Endothelial cell (in vitro differentiated cells): ENCODE data around the gene SLC30A5. TPM values are rescaled to one million over a fixed set of nuclear protein-coding genes. Genes with fewer than 3 reads are reported as not detected.
"Not testable (repeated sequence)": the region's sequence is repeated elsewhere in the genome, so short reads cannot be mapped to it uniquely, and the experiment has no call there.

ENCODE experiments used
- DNase-seq: peaks from one replicate; pipeline ENCODE4 v3.0.0; 2021; ENCODE audit warnings: low spot score
- H3K27ac Mint-ChIP-seq: one replicate; pipeline ENCODE4 v1.8.0; 2021; ENCODE audit warnings: mixed read lengths, inconsistent platforms; ENCODE audit not compliant: unreplicated experiment
- H3K27me3 Mint-ChIP-seq: one replicate; pipeline ENCODE4 v1.8.0; 2021; ENCODE audit warnings: mild to moderate bottlenecking, moderate library complexity, mixed read lengths, inconsistent platforms; ENCODE audit not compliant: unreplicated experiment
- H3K36me3 Mint-ChIP-seq: one replicate; pipeline ENCODE4 v1.8.0; 2021; ENCODE audit warnings: mild to moderate bottlenecking, low read depth, mixed read lengths, inconsistent platforms; ENCODE audit not compliant: unreplicated experiment
- H3K4me1 Mint-ChIP-seq: one replicate; pipeline ENCODE4 v1.8.0; 2021; ENCODE audit warnings: mild to moderate bottlenecking, mixed read lengths, inconsistent platforms; ENCODE audit not compliant: unreplicated experiment
- H3K4me3 Mint-ChIP-seq: one replicate; pipeline ENCODE4 v1.8.0; 2021; ENCODE audit warnings: mild to moderate bottlenecking, mixed read lengths, inconsistent platforms; ENCODE audit not compliant: unreplicated experiment
- H3K9me3 Mint-ChIP-seq: one replicate; pipeline ENCODE4 v1.8.0; 2021; ENCODE audit warnings: mixed read lengths, inconsistent platforms; ENCODE audit not compliant: unreplicated experiment
- CTCF ChIP-seq: fragments of 200-600 bp; sonication (generic); IDR thresholded peaks from one replicate; pipeline ENCODE4 v1.5.0; 2021; ENCODE audit warnings: antibody characterized with exemption; ENCODE audit not compliant: unreplicated experiment
- total RNA-seq: library from RNA; stranded (reverse); fragmentation: NEBNext Ultra II Directional; extraction: Animal tissue kit (Norgen Biotek cat#: 25700); gene quantifications from one replicate; pipeline ENCODE4 v1.2.1, GENCODE V29; 2021; ENCODE audit not compliant: unreplicated experiment

SLC30A5 gene
- total RNA-seq, 1 donor from 2014 or later, result 28.1 TPM

DNA sequence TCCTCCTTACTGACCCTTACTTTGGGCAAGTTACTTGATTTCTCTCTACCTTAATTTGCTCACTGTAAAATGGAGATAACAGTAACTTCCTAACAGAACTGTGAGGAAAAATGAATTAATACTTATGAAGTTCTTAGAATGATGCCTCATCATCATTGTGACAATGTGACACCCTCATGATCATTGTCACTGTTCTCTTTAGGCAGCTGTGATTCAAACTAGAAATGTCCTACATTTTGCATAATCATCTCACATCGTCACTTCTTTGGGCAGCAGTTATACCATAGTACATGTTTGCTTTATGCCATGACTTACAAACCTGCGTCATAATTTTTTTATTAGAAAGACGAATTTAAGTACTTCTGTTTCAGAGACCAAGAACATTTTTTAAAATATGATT, 9.7 kb downstream of the SLC30A5 start:
- Mint-ChIP-seq H3K27ac (no peak overlapping the region), H3K4me1 (no peaks in the 10 kb centered on the region), H3K9me3 (no peaks in the 10 kb centered on the region), H3K36me3 (peaks cover 9% of the 10 kb centered on the region), H3K27me3 (no peaks in the 10 kb centered on the region), H3K4me3 (no peak overlapping the region)
- DNase-seq, result no peak
- no peak for TF ChIP-seq CTCF

DNA sequence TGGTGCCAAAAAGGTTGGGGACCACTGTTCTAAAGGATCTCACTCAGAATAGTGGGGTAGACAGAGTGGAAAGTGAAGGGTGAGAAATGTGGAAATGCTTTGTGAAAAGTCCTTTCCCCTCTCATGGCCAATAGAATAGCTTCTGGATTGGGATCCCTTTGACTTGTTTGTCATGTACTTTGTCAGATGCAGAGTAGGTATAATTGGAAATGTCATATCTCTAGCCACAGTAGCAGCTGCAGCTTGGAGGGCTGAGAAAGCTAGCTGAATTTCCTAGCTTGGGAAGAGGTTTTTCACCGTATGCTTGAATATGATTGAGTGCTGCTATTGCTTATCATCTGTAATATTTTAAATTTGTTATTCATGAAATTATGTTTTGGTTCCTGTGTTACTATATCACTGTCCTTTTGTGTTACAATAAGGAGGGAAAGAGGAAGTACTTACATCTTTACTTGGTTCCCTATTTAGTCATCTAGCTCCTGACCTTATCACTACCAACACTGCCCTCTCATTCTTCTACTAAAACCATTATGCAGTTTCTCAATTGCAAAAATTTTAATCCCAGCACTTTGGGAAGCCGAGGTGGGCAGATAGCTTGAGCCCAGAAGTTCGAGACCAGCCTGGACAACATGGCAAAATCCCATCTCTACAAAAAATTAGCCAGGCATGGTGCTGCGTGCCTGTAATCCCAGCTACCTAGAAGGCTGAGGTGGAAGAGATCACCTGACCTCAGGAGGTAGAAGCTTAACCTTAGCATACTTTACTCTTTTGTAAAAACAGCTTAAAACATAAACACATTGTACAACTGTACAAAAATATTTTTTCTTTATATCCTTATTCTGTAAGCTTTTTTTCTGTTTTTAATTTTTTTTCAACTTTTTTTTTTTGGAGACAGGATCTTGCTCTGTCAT, 12.4 kb downstream of the SLC30A5 start:
- peaks cover 27% of the 10 kb centered on the region for H3K36me3 Mint-ChIP-seq
- no peak for TF ChIP-seq CTCF
- no peaks in the 10 kb centered on the region for H3K4me1 Mint-ChIP-seq
- H3K4me3 Mint-ChIP-seq, result no peak overlapping the region
- no peaks in the 10 kb centered on the region for H3K9me3 Mint-ChIP-seq
- DNase-seq, result no peak
- no peak overlapping the region for H3K27ac Mint-ChIP-seq
- no peaks in the 10 kb centered on the region for H3K27me3 Mint-ChIP-seq

DNA sequence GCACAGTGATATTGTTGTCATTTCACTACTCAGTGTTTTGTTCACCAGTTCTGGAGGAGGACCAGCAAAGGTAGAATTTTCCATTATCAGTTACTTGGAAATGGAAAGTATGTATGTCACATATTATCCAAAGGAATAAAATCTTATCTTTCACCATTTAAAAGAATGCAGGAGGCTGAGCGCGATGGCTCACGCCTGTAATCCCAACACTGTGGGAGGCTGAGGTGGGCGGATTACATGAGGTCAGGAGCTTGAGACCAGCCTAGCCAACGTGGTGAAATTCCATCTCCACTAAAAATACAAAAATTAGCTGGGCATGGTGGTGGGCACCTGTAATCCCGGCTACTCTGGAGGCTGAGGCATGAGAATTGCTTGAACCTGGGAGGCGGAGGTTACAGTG, 14.6 kb downstream of the SLC30A5 start:
- not testable (repeated sequence) for DNase-seq, H3K4me1 Mint-ChIP-seq, H3K27me3 Mint-ChIP-seq, H3K27ac Mint-ChIP-seq, H3K4me3 Mint-ChIP-seq, H3K9me3 Mint-ChIP-seq
- peaks cover 28% of the 10 kb centered on the region for H3K36me3 Mint-ChIP-seq

- no peaks in the 10 kb centered on the region for H3K4me1 Mint-ChIP-seq
- no peak overlapping the region for H3K27ac Mint-ChIP-seq
- H3K36me3 Mint-ChIP-seq, result peaks cover 24% of the 10 kb centered on the region
- DNase-seq, result no peak
- H3K27me3 Mint-ChIP-seq, result no peaks in the 10 kb centered on the region
- no peaks in the 10 kb centered on the region for H3K9me3 Mint-ChIP-seq
- H3K4me3 Mint-ChIP-seq, result no peak overlapping the region
- TF ChIP-seq CTCF, result no peak
These were observed 20.0 kb downstream of the SLC30A5 start for GRCh38 chr5:69113851-69114250.

DNA sequence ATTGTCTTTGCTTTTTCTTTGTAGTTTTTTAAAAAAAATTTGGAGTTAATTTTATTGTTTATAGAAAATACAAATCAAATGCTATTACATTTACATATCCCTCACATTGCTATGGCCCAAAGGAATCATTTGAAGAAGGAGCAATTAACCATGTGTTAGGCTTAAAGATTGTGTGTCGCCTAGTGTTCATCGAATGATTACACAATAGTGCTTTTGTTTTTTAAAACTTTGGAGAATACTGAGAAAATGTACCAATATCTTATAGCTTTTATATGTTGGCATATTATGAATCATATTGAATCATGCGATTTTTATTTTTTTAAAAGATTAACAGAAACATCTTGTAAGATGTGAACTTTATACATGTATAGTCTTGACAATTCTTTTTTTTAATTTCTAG, 21.7 kb downstream of the SLC30A5 start:
- no peaks in the 10 kb centered on the region for H3K4me1 Mint-ChIP-seq
- TF ChIP-seq CTCF, result no peak
- H3K27me3 Mint-ChIP-seq, result no peaks in the 10 kb centered on the region
- no peak overlapping the region for H3K27ac Mint-ChIP-seq
- H3K36me3 Mint-ChIP-seq, result peaks cover 14% of the 10 kb centered on the region
- DNase-seq, result no peak
- no peak overlapping the region for H3K4me3 Mint-ChIP-seq
- no peaks in the 10 kb centered on the region for H3K9me3 Mint-ChIP-seq
